Gastrocnemius medialis (tissue), 4 donors: ENCODE results near the gene MAGEA8. TPM values are rescaled to one million over a fixed set of nuclear protein-coding genes. Genes with fewer than 3 reads are reported as not detected.

ENCODE experiments used
- ATAC-seq, 2 donors: fragments of 150-250 bp; one replicate each; pipeline ENCODE4 v1.9.1; 2016
- DNase-seq, 2 donors: peaks; one replicate each; pipeline ENCODE4 v3.0.0-alpha.2; 2019
- H3K27ac ChIP-seq, 4 donors: fragments of 200-600 bp; sonication (generic); 1 replicate in 1 of 4; 2 replicates in 3 of 4; pipeline ENCODE4 v1.5.1; 2016 to 2018; ENCODE audit warnings: mild to moderate bottlenecking in 2 of 4, moderate library complexity in 1 of 4
- H3K27me3 ChIP-seq, 3 donors: fragments of 200-600 bp; sonication (generic) in 2 of 3; 1 replicate in 1 of 3; 2 replicates in 2 of 3; pipeline versions ENCODE4 v1.5.1 to v1.6.0; 2016 to 2019; ENCODE audit warnings: mild to moderate bottlenecking in 1 of 3, moderate library complexity in 1 of 3
- H3K36me3 ChIP-seq, 2 donors: fragments of 200-600 bp; sonication (generic) in 1 of 2; one replicate each; pipeline ENCODE4 v1.5.1; 2017 to 2018
- H3K4me1 ChIP-seq, 2 donors: fragments of 200-600 bp; sonication (generic) in 1 of 2; one replicate each; pipeline ENCODE4 v1.5.1; 2016 to 2017; ENCODE audit warnings: mild to moderate bottlenecking in 2 of 2
- H3K4me3 ChIP-seq, 4 donors: fragments of 200-600 bp; sonication (generic) in 3 of 4; 1 replicate in 1 of 4; 2 replicates in 3 of 4; pipeline ENCODE4 v1.5.1; 2016 to 2019; ENCODE audit warnings: mild to moderate bottlenecking in 2 of 4
- H3K9me3 ChIP-seq, 3 donors: fragments of 200-600 bp; sonication (generic) in 2 of 3; 1 replicate in 1 of 3; 2 replicates in 2 of 3; pipeline ENCODE4 v1.5.1; 2016 to 2019
- CTCF ChIP-seq, 5 experiments: fragments of 450-650 bp in 3 of 5; fragments of 200-600 bp in 2 of 5; sonication (generic) in 2 of 5; IDR thresholded peaks in 4 of 5; conservative IDR thresholded peaks in 1 of 5; 1 replicate in 4 of 5; 2 replicates in 1 of 5; pipeline ENCODE4 v1.5.1; 2016 to 2019; ENCODE audit warnings: antibody characterized with exemption in 5 of 5, mild to moderate bottlenecking in 3 of 5, moderate library complexity in 3 of 5
- POLR2A ChIP-seq, 2 donors: fragments of 450-650 bp; IDR thresholded peaks; one replicate each; pipeline ENCODE4 v1.6.1; 2017; ENCODE audit warnings: antibody characterized with exemption in 2 of 2, mild to moderate bottlenecking in 2 of 2, moderate library complexity in 2 of 2
- in situ Hi-C, 4 donors: fragments of 200-750 bp; cut with MboI; loops; one replicate each; pipeline versions ENCODE4 v1.15.0 to v1.8.0; 2017; ENCODE audit warnings: low sequenced_read_pairs in 4 of 4
- intact Hi-C: fragments of 100-400 bp; cut with DNase I; formaldehyde crosslinking; loops from one replicate; pipeline ENCODE4 v1.15.1; 2023; ENCODE audit warnings: low total_unique reads
- total RNA-seq, 4 donors: library from RNA; depleted of rRNA; stranded (reverse); fragments of >200 nt; gene quantifications; one replicate each; pipeline versions ENCODE4 v1.1.0 to v1.2.3, GENCODE V29; 2016

Gene MAGEA8
- total RNA-seq, 4 donors from 2014 or later: not detected

GRCh38 chrX:149867488-149867887, 13.5 kb upstream of the MAGEA8 start:
- in situ Hi-C loops: no loop called here
- ATAC-seq: no peak
- DNase-seq: no peak
- TF ChIP-seq POLR2A (IDR thresholded peaks at IDR 0.05): no peak
- TF ChIP-seq CTCF (IDR thresholded peaks at IDR 0.05 in 4 of 5, conservative IDR thresholded peaks at IDR 0.05 in 1 of 5): no peak
- no peaks in the 10 kb centered on the region for H3K9me3 ChIP-seq
- intact Hi-C loops: no loop called here
- H3K27ac ChIP-seq: no peak overlapping the region
- H3K27me3 ChIP-seq: no peaks in the 10 kb centered on the region
- no peaks in the 10 kb centered on the region for H3K4me1 ChIP-seq
- H3K4me3 ChIP-seq: no peak overlapping the region
- no peaks in the 10 kb centered on the region for H3K36me3 ChIP-seq

GRCh38 chrX:149870840-149871239, 10.1 kb upstream of the MAGEA8 start:
- TF ChIP-seq CTCF (IDR thresholded peaks at IDR 0.05 in 4 of 5, conservative IDR thresholded peaks at IDR 0.05 in 1 of 5): no peak
- no peak for TF ChIP-seq POLR2A (IDR thresholded peaks at IDR 0.05)
- H3K4me3 ChIP-seq: no peak overlapping the region
- DNase-seq: no peak
- ATAC-seq: no peak
- H3K9me3 ChIP-seq: peaks cover 0 to 5% (median 0%) of the 10 kb centered on the region in 3 donors
- H3K27ac ChIP-seq: no peak overlapping the region
- in situ Hi-C loops: no loop called here
- no peaks in the 10 kb centered on the region for H3K4me1 ChIP-seq
- no peaks in the 10 kb centered on the region for H3K27me3 ChIP-seq
- no peaks in the 10 kb centered on the region for H3K36me3 ChIP-seq
- intact Hi-C loops: no loop called here

- Histone ChIP-seq H3K4me1 (no peaks in the 10 kb centered on the region), H3K4me3 (no peak overlapping the region), H3K27me3 (no peaks in the 10 kb centered on the region), H3K36me3 (no peaks in the 10 kb centered on the region), H3K9me3 (peaks cover 0 to 5% (median 0%) of the 10 kb centered on the region in 3 donors), H3K27ac (no peak overlapping the region)
- no peak for TF ChIP-seq POLR2A (IDR thresholded peaks at IDR 0.05)
- no peak for TF ChIP-seq CTCF (IDR thresholded peaks at IDR 0.05 in 4 of 5, conservative IDR thresholded peaks at IDR 0.05 in 1 of 5)
- in situ Hi-C loops: no loop called here
- no peak for DNase-seq
- intact Hi-C loops: no loop called here
- ATAC-seq: no peak
These were observed 9.6 kb upstream of the MAGEA8 start for GRCh38 chrX:149871433-149871832.

- H3K36me3 ChIP-seq: no peaks in the 10 kb centered on the region
- no peak overlapping the region for H3K27ac ChIP-seq
- ATAC-seq (no peak), DNase-seq (no peak)
- no peak overlapping the region for H3K4me3 ChIP-seq
- peaks cover 0 to 5% (median 0%) of the 10 kb centered on the region in 3 donors for H3K9me3 ChIP-seq
- in situ Hi-C loops: no loop called here
- intact Hi-C loops: no loop called here
- H3K4me1 ChIP-seq: no peaks in the 10 kb centered on the region
- TF ChIP-seq POLR2A (IDR thresholded peaks at IDR 0.05): no peak
- no peak for TF ChIP-seq CTCF (IDR thresholded peaks at IDR 0.05 in 4 of 5, conservative IDR thresholded peaks at IDR 0.05 in 1 of 5)
- no peaks in the 10 kb centered on the region for H3K27me3 ChIP-seq
These were observed 9.0 kb upstream of the MAGEA8 start for GRCh38 chrX:149871940-149872339.

- Histone ChIP-seq H3K27me3 (no peaks in the 10 kb centered on the region), H3K27ac (no peak overlapping the region), H3K9me3 (peaks cover 0 to 5% (median 0%) of the 10 kb centered on the region in 3 donors), H3K4me1 (no peaks in the 10 kb centered on the region), H3K36me3 (no peaks in the 10 kb centered on the region), H3K4me3 (no peak overlapping the region)
- in situ Hi-C loops (no loop called here), intact Hi-C loops (no loop called here)
- no peak for TF ChIP-seq POLR2A (IDR thresholded peaks at IDR 0.05)
- no peak for TF ChIP-seq CTCF (IDR thresholded peaks at IDR 0.05 in 4 of 5, conservative IDR thresholded peaks at IDR 0.05 in 1 of 5)
- ATAC-seq: no peak
- DNase-seq: no peak
These were observed 3.8 kb upstream of the MAGEA8 start for GRCh38 chrX:149877157-149877556.
